ENCODE data around the gene SORCS1. TPM values are rescaled to one million over a fixed set of nuclear protein-coding genes. Genes with fewer than 3 reads are reported as not detected.

The SORCS1 gene
- total and polyA plus RNA-seq, 9 donors = 0.05 to 2.4 (median 1.0) TPM

DNA sequence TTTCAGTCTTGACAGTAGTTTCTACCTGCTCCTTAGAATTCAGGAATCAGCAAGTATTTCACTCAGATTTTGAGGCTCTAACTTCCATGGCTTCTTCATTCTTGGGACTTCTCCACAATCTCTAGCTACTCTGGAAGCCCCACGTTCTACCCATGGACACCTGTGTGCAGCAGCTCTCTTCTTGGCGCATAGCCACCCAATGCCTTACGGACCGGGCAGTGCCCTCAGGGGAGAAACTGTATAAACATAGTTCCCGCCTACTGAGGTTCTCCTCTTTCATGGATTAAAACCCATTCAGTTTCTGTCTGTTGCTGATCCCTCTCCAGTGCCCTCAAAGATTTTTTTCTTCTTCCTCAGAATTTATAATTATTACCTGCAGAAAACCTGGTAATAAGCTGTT, 177.1 kb downstream of the SORCS1 start:
- no peak overlapping the region for H3K4me3 ChIP-seq
- DNase-seq = no peak
- TF ChIP-seq POLR2A (IDR thresholded peaks at IDR 0.05) = no peak
- TF ChIP-seq, protein P1, sequence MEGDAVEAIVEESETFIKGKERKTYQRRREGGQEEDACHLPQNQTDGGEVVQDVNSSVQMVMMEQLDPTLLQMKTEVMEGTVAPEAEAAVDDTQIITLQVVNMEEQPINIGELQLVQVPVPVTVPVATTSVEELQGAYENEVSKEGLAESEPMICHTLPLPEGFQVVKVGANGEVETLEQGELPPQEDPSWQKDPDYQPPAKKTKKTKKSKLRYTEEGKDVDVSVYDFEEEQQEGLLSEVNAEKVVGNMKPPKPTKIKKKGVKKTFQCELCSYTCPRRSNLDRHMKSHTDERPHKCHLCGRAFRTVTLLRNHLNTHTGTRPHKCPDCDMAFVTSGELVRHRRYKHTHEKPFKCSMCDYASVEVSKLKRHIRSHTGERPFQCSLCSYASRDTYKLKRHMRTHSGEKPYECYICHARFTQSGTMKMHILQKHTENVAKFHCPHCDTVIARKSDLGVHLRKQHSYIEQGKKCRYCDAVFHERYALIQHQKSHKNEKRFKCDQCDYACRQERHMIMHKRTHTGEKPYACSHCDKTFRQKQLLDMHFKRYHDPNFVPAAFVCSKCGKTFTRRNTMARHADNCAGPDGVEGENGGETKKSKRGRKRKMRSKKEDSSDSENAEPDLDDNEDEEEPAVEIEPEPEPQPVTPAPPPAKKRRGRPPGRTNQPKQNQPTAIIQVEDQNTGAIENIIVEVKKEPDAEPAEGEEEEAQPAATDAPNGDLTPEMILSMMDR (IDR thresholded peaks at IDR 0.05) = no peak
- no peak for TF ChIP-seq EP300 (IDR thresholded peaks at IDR 0.05)
- 60 to 74% (median 74%) methylated on average over 5 of the region's 5 CpGs for WGBS, 3 donors
- no peaks in the 10 kb centered on the region for H3K27me3 ChIP-seq
- intact Hi-C loops (cut with DNase I) = no loop called here
- H3K9me3 ChIP-seq = no peaks in the 10 kb centered on the region
- H3K4me1 ChIP-seq (ENCODE audit: insufficient read depth) = no peaks in the 10 kb centered on the region
- no peak overlapping the region for H3K27ac ChIP-seq
- H3K36me3 ChIP-seq = no peaks in the 10 kb centered on the region

DNA sequence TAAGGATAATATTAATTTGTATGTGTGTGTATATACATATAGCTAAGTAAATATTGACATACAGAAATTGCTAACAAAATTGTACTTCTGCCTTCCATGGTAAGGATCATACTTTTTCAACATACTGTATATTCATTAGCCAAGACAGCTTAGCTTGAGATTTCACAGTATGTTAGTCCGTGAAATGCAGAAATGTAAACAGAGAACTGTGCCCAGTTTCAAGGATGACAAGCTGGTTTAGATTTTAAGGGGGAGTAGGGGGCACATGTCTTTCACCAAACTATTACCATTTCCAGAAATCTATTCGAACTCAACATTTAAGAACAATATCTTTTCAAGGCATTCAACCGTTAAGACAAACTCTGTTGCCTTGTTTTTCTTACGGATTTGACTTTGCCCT, 182.2 kb downstream of the SORCS1 start:
- intact Hi-C loops (cut with DNase I) = no loop called here

GRCh38 chr10:106981452-106982075, 182.9 kb downstream of the SORCS1 start:
- H3K4me1 ChIP-seq (ENCODE audit: insufficient read depth) = no peaks in the 10 kb centered on the region
- DNase-seq = no peak
- 80 to 83% (median 81%) methylated on average over 6 of the region's 6 CpGs for WGBS, 3 donors
- no peaks in the 10 kb centered on the region for H3K36me3 ChIP-seq
- intact Hi-C loops (cut with DNase I) = no loop called here
- no peak overlapping the region for H3K4me3 ChIP-seq
- no peaks in the 10 kb centered on the region for H3K27me3 ChIP-seq
- no peak overlapping the region for H3K27ac ChIP-seq
- TF ChIP-seq EP300 (IDR thresholded peaks at IDR 0.05) (no peak), POLR2A (IDR thresholded peaks at IDR 0.05) (no peak)
- TF ChIP-seq, protein P1 (IDR thresholded peaks at IDR 0.05) = no peak
- no peaks in the 10 kb centered on the region for H3K9me3 ChIP-seq

More for the DNA sequence above, 182.2 kb downstream of the SORCS1 start:
- no peak for DNase-seq
- no peaks in the 10 kb centered on the region for H3K36me3 ChIP-seq
- H3K4me1 ChIP-seq (ENCODE audit: insufficient read depth) = no peaks in the 10 kb centered on the region
- no peaks in the 10 kb centered on the region for H3K27me3 ChIP-seq
- WGBS, 3 donors = 13 to 45% (median 17%) methylated on average over 4 of the region's 4 CpGs
- no peak overlapping the region for H3K4me3 ChIP-seq
- no peaks in the 10 kb centered on the region for H3K9me3 ChIP-seq
- TF ChIP-seq, protein P1 (IDR thresholded peaks at IDR 0.05) = no peak
- TF ChIP-seq POLR2A (IDR thresholded peaks at IDR 0.05) (no peak), EP300 (IDR thresholded peaks at IDR 0.05) (no peak)
- no peak overlapping the region for H3K27ac ChIP-seq

GRCh38 chr10:106980495-106981451, 183.7 kb downstream of the SORCS1 start:
- no peaks in the 10 kb centered on the region for H3K4me1 ChIP-seq (ENCODE audit: insufficient read depth)
- TF ChIP-seq, protein P1 (IDR thresholded peaks at IDR 0.05) = no peak
- TF ChIP-seq EP300 (IDR thresholded peaks at IDR 0.05) (no peak), POLR2A (IDR thresholded peaks at IDR 0.05) (no peak)
- DNase-seq = no peak
- H3K4me3 ChIP-seq = no peak overlapping the region
- no peak overlapping the region for H3K27ac ChIP-seq
- no peaks in the 10 kb centered on the region for H3K27me3 ChIP-seq
- intact Hi-C loops (cut with DNase I) = no loop called here
- H3K9me3 ChIP-seq = no peaks in the 10 kb centered on the region
- WGBS, 3 donors = 66 to 71% (median 68%) methylated on average over 4 of the region's 4 CpGs
- no peaks in the 10 kb centered on the region for H3K36me3 ChIP-seq

All from ovary (tissue), 9 donors.